SK-N-SH (cell line): Measurements from ENCODE around the gene TPPP.

ENCODE experiments used
- EP300 ChIP-seq, 2 experiments: IDR thresholded peaks; 2 replicates each; pipeline versions ENCODE4 v1.4.0 to v1.6.1; 2012; ENCODE audit warnings: borderline replicate concordance in 1 of 2, low read depth in 1 of 2, low read length in 1 of 2
- EZH2phosphoT487 ChIP-seq: fragments of 200-600 bp; sonication (generic); IDR thresholded peaks from 2 replicates; pipeline ENCODE4 v1.6.1; 2017; ENCODE audit warnings: low read depth, mixed run types, mild to moderate bottlenecking, antibody characterized with exemption, moderate library complexity, borderline replicate concordance
- NRF1 ChIP-seq: IDR thresholded peaks from 2 replicates; pipeline ENCODE4 v1.6.1; 2012; ENCODE audit warnings: low read depth, mild to moderate bottlenecking, low read length
- POLR2AphosphoS5 ChIP-seq: IDR thresholded peaks from 2 replicates; pipeline ENCODE4 v1.6.1; 2012; ENCODE audit warnings: low read depth, low read length
- RXRA ChIP-seq: IDR thresholded peaks from 2 replicates; pipeline ENCODE4 v1.4.0; 2012; ENCODE audit warnings: low read depth, mild to moderate bottlenecking, borderline replicate concordance
- USF2 ChIP-seq: fragments of 150-350 bp; IDR thresholded peaks from 2 replicates; pipeline ENCODE4 v1.6.1; 2017; ENCODE audit warnings: antibody characterized with exemption, low read length, low read depth, borderline replicate concordance
- TF ChIP-seq, protein P1 (sequence below): fragments of 200-600 bp; sonication (generic); IDR thresholded peaks from 2 replicates; pipeline ENCODE4 v1.6.1; 2017; ENCODE audit warnings: antibody characterized with exemption, mild to moderate bottlenecking, moderate library complexity

- TF ChIP-seq, protein P1, sequence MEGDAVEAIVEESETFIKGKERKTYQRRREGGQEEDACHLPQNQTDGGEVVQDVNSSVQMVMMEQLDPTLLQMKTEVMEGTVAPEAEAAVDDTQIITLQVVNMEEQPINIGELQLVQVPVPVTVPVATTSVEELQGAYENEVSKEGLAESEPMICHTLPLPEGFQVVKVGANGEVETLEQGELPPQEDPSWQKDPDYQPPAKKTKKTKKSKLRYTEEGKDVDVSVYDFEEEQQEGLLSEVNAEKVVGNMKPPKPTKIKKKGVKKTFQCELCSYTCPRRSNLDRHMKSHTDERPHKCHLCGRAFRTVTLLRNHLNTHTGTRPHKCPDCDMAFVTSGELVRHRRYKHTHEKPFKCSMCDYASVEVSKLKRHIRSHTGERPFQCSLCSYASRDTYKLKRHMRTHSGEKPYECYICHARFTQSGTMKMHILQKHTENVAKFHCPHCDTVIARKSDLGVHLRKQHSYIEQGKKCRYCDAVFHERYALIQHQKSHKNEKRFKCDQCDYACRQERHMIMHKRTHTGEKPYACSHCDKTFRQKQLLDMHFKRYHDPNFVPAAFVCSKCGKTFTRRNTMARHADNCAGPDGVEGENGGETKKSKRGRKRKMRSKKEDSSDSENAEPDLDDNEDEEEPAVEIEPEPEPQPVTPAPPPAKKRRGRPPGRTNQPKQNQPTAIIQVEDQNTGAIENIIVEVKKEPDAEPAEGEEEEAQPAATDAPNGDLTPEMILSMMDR: no peak
- TF ChIP-seq EZH2phosphoT487 (no peak), EP300 (IDR thresholded peaks at IDR 0.05; ENCODE audit: borderline replicate concordance in 1 of 2, low read depth in 1 of 2, low read length in 1 of 2) (no peak), RXRA (no peak), NRF1 (no peak), POLR2AphosphoS5 (no peak), USF2 (no peak)
Measured at GRCh38 chr5:663436-664342, 29.5 kb downstream of the TPPP start.
